ENCODE measurements around the gene PIEZO1.

Gene PIEZO1

GRCh38 chr16:88739977-88740726, 44.9 kb downstream of the PIEZO1 start:
- H3K27ac ChIP-seq, result no peak overlapping the region
- TF ChIP-seq ZFX (IDR thresholded peaks at IDR 0.05; ENCODE audit: borderline replicate concordance), result no peak
- TF ChIP-seq, protein P1, sequence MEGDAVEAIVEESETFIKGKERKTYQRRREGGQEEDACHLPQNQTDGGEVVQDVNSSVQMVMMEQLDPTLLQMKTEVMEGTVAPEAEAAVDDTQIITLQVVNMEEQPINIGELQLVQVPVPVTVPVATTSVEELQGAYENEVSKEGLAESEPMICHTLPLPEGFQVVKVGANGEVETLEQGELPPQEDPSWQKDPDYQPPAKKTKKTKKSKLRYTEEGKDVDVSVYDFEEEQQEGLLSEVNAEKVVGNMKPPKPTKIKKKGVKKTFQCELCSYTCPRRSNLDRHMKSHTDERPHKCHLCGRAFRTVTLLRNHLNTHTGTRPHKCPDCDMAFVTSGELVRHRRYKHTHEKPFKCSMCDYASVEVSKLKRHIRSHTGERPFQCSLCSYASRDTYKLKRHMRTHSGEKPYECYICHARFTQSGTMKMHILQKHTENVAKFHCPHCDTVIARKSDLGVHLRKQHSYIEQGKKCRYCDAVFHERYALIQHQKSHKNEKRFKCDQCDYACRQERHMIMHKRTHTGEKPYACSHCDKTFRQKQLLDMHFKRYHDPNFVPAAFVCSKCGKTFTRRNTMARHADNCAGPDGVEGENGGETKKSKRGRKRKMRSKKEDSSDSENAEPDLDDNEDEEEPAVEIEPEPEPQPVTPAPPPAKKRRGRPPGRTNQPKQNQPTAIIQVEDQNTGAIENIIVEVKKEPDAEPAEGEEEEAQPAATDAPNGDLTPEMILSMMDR (IDR thresholded peaks at IDR 0.05), result no peak

GRCh38 chr16:88739139-88739976, 45.7 kb downstream of the PIEZO1 start:
- no peak for TF ChIP-seq ZFX (IDR thresholded peaks at IDR 0.05; ENCODE audit: borderline replicate concordance)
- TF ChIP-seq, protein P1 (IDR thresholded peaks at IDR 0.05), result no peak
- H3K27ac ChIP-seq, result peak overlapping the region; percentile 44; the same call in 1 of the 2 replicates

DNA sequence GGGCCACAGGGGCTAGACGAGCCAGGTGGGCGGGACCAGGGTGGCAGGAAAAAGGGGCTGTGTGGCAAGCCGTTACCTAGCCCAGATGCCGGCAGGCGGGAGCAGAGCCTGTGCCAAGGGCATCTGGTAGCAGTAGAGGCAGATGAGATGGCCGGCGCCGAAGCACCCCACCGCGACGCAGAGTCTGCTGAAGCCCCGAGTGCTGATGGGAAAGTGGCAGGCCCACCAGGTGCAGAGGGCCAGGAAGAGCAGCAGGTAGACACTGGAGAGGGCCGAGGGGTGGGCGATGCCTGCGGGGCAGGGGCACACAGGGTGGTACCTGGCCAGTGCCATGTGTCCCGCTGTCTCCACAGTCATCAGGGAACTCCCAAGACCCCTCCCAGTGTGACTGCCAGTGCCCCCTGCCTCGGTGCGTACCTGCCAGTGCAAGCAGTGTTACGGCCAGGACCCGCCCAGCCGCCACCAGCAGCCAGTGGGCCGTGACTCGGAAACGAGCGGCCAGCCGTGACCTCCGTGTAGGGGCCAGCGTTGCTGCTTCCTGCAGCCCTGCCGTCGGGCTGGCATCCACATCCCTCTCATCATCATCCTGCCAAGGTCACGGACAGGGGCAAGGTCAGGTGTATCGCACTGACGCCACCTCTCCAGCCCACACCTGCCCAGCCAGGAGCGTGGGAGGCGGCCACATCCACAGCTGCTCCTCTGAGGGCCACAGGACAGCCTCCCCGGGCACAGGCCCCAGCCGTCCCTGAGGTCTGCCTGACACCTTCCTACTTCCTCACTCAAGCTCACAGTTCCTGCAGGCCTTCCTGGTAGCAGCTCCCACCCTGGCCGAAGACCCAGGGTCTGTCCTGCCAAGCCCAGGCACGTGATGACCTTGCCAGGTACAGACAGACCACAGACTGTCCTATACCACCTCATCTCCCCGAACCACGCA, 46.6 kb downstream of the PIEZO1 start:
- peak overlapping the region; percentile 44; the same call in 1 of the 2 replicates for H3K27ac ChIP-seq

GRCh38 chr16:88737298-88738150, 47.5 kb downstream of the PIEZO1 start:
- H3K27ac ChIP-seq, result peak overlapping the region; percentile 39; the same call in 1 of the 2 replicates
- TF ChIP-seq, protein P1 (IDR thresholded peaks at IDR 0.05), result peak; percentile 100
- no peak for TF ChIP-seq ZFX (IDR thresholded peaks at IDR 0.05; ENCODE audit: borderline replicate concordance)

More for the DNA sequence above, 46.6 kb downstream of the PIEZO1 start:
- TF ChIP-seq, protein P1 (IDR thresholded peaks at IDR 0.05), result no peak
- TF ChIP-seq ZFX (IDR thresholded peaks at IDR 0.05; ENCODE audit: borderline replicate concordance), result no peak

- no peak overlapping the region for H3K27ac ChIP-seq
Observed at GRCh38 chr16:88736496-88736895, 48.5 kb downstream of the PIEZO1 start.

More at GRCh38 chr16:88736496-88736895, 48.5 kb downstream of the PIEZO1 start:
- no peak for TF ChIP-seq ZFX (IDR thresholded peaks at IDR 0.05; ENCODE audit: borderline replicate concordance)
- TF ChIP-seq, protein P1 (IDR thresholded peaks at IDR 0.05), result no peak

All from 22Rv1 (cell line).